D721Med (cell line): ENCODE data around the gene NLK.
"Not testable (repeated sequence)": the region's sequence is repeated elsewhere in the genome, so short reads cannot be mapped to it uniquely, and the experiment has no call there.

Source experiments
- DNase-seq: peaks from one replicate; pipeline ENCODE4 v3.0.0; 2011; ENCODE audit warnings: low spot score; ENCODE audit not compliant: insufficient read length
- FAIRE-seq: peaks from 2 replicates; lab custom pipeline; 2011; peaks lifted over from hg19 to GRCh38; lab: Jason Lieb, UNC
- TF ChIP-seq, protein P1 (sequence below): IDR thresholded peaks from 2 replicates; pipeline ENCODE4 v1.5.1; 2012; ENCODE audit warnings: mild to moderate bottlenecking, control low read depth; ENCODE audit not compliant: insufficient read depth; ENCODE audit errors: missing control alignments

Gene NLK

DNA sequence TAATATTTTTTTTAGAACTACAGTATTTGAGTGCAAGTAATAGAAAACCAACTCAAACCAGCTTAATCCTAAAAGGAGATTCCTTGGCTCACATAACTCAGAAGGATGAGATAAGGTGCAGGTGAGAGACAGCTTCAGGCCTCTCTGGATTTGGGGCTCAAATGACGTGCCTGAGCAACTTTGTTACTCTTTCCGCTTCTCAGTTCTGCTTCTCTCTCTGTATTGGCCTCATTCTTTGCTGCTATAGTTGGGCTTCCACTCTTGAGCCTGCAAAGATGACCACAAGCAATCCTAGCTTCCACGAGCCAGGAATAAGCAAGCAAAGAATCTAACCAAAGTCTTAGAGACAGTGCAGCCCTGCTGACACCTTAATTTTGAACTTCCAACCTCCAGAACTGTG, 45.0 kb upstream of the NLK start:
- FAIRE-seq (peak; percentile 77), DNase-seq (no peak)
- TF ChIP-seq, protein P1, sequence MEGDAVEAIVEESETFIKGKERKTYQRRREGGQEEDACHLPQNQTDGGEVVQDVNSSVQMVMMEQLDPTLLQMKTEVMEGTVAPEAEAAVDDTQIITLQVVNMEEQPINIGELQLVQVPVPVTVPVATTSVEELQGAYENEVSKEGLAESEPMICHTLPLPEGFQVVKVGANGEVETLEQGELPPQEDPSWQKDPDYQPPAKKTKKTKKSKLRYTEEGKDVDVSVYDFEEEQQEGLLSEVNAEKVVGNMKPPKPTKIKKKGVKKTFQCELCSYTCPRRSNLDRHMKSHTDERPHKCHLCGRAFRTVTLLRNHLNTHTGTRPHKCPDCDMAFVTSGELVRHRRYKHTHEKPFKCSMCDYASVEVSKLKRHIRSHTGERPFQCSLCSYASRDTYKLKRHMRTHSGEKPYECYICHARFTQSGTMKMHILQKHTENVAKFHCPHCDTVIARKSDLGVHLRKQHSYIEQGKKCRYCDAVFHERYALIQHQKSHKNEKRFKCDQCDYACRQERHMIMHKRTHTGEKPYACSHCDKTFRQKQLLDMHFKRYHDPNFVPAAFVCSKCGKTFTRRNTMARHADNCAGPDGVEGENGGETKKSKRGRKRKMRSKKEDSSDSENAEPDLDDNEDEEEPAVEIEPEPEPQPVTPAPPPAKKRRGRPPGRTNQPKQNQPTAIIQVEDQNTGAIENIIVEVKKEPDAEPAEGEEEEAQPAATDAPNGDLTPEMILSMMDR, result no peak

DNA sequence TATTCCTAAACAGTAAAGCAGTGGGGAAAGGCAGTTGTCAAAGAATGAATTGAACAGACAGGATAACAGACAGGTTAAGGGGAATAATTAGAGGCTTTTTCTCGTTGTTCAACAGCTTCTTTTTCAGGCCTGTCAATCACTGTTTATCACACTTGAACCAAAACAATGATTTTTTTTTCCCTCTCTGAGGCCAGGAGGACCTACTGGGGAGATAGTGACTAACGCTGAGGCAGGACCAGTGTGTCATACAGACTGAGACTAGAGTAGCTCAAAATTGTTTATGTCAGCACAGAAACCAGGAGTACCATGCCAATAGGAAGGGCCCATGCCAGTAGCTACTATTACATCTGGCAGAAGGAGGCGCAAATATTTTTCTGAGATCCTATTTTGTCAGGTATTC, 41.3 kb upstream of the NLK start:
- FAIRE-seq, result no peak

DNA sequence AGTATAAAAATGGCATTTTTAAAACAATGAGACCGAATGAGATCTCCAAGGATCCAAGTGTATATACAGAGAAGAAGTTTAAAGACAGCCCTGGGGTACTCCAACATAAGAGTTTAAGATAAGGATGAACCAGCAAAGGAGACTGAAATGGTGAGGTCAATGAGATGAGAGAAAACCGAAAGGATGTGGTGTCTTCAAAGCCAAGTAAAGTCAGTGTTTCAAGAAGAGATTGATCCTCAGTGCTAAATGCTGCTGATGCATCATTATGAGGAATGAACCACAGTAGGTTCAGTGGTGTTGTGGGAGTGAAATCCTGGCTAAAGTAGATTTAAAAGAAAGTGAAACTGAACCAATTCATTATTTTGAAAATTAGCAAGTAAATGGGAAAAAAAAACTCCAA, 38.1 kb upstream of the NLK start:
- no peak for FAIRE-seq
- TF ChIP-seq, protein P1, result no peak
- DNase-seq, result no peak

More for the DNA sequence above, 41.3 kb upstream of the NLK start:
- TF ChIP-seq, protein P1, result no peak
- no peak for DNase-seq

DNA sequence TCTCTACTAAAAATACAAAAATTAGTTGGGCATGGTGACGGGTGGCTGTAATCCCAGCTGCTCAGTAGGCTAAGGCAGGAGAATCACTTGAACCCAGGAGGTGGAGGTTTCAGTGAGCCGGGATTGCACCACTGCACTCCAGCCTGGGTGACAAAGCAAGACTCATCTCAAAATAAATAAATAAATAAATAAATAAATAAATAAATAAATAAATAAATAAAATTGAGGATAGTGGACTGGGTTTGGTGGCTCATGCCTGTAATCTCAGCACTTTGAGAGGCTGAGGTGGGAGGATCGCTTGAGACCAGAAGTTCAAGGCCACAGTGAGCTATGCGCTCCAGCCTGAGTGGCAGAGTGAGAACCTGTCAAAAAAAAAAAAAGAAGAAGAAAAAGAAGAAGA, 34.6 kb upstream of the NLK start:
- not testable (repeated sequence) for FAIRE-seq, DNase-seq

DNA sequence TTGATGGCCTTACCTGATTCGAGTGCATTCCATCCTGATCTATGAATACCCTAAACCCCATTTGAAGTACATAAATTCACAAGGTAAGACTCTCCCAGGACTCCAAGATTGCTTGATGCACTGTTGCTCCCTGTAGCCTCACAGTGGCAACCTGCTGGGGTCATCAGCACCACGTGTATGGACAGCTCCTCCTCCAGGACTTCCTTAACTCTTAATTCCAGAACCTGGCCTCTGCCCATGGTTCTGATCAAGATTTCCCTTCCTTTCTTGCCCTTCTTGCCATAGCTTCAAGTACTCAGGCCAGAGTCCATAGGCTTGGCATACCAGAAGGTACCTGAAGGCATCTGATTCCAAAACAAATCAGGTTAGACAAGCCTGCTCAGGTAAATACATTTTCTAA, 34.0 kb upstream of the NLK start:
- DNase-seq (no peak), FAIRE-seq (no peak)
- TF ChIP-seq, protein P1, result no peak

DNA sequence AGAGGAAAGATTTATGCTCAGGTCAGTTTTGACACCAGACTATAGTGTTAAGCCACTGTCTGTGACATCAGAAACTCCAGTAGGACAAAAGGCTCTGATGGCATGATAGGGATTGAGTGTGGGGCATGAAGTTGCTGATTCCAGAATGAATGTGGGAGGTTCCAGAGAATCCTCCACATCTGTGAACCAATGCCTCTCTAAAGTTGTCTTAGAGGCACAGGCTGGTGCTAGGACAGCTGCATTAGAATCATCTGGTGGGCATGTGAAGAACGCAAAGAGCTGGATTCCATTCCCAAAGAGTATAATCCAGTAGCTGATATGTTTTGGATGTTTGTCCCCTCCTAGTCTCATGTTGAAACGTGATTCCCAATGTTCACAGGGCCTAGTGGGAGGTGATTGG, 32.1 kb upstream of the NLK start:
- DNase-seq (no peak), FAIRE-seq (no peak)
- TF ChIP-seq, protein P1, result no peak

DNA sequence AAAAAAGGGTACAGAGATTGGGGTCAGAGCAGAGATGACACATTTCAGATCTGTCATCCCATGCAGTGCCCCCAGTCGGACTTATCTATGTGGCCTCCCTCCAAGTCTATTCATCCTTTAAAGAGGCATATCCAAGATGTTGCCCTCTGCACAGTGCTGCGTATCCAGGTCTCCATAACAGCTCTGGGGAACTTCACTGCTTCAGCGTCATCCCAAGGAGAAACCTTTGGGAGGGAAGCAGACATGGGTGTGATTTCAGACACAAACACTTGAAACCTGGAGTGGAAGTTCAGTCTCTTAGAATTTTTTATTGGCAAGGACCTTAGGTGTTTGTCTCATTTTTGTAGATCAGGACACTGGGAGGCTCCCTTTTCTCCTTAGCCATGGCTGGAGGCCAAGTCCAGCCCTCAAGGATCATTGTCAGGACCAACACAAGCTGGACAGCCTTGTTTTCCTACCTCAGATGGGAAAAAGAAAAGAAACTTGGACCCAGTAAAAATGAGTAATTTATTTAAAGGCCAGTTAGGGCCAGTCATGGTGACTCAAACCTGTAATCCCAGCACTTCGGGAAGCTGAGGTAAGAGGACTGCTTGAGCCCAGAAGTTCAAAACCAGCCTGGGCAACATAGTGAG, 23.9 kb upstream of the NLK start:
- TF ChIP-seq, protein P1, result no peak
- DNase-seq, result no peak

More for the DNA sequence above, 23.9 kb upstream of the NLK start:
- no peak for FAIRE-seq
